ENCODE data around the gene EXOC3. TPM values are rescaled to one million over a fixed set of nuclear protein-coding genes. Genes with fewer than 3 reads are reported as not detected.

The EXOC3 gene
- total RNA-seq, 3 donors from 2014 or later: 49.8 to 63.7 (median 53.3) TPM

- Histone ChIP-seq H3K36me3 (no peaks in the 10 kb centered on the region), H3K4me1 (no peaks in the 10 kb centered on the region), H3K27me3 (no peaks in the 10 kb centered on the region), H3K4me3 (no peak overlapping the region), H3K27ac (no peak overlapping the region), H3K9me3 (no peaks in the 10 kb centered on the region)
- TF ChIP-seq CTCF (IDR thresholded peaks at IDR 0.05) (no peak), POLR2A (IDR thresholded peaks at IDR 0.05) (no peak), POLR2AphosphoS5 (IDR thresholded peaks at IDR 0.05) (no peak)
- peak in 1 of 2 donors; percentile 39 for DNase-seq (ENCODE audit: low spot score in 2 of 2)
- intact Hi-C loops (cut with DNase I; ENCODE audit: low total_unique reads): no loop called here
Observed at GRCh38 chr5:422323-423232, 20.4 kb upstream of the EXOC3 start.

- intact Hi-C loops (cut with DNase I; ENCODE audit: low total_unique reads): no loop called here
- H3K4me3 ChIP-seq: no peak overlapping the region
- no peaks in the 10 kb centered on the region for H3K36me3 ChIP-seq
- DNase-seq (ENCODE audit: low spot score in 2 of 2): no peak
- TF ChIP-seq POLR2A (IDR thresholded peaks at IDR 0.05): no peak
- no peak for TF ChIP-seq POLR2AphosphoS5 (IDR thresholded peaks at IDR 0.05)
- TF ChIP-seq CTCF (IDR thresholded peaks at IDR 0.05): no peak
- H3K4me1 ChIP-seq: no peaks in the 10 kb centered on the region
- no peaks in the 10 kb centered on the region for H3K27me3 ChIP-seq
- no peaks in the 10 kb centered on the region for H3K9me3 ChIP-seq
- no peak overlapping the region for H3K27ac ChIP-seq
Observed at GRCh38 chr5:423233-423565, 19.8 kb upstream of the EXOC3 start.

- TF ChIP-seq POLR2AphosphoS5 (IDR thresholded peaks at IDR 0.05): no peak
- TF ChIP-seq CTCF (IDR thresholded peaks at IDR 0.05): no peak
- no peak for TF ChIP-seq POLR2A (IDR thresholded peaks at IDR 0.05)
- Histone ChIP-seq H3K27ac (no peak overlapping the region), H3K4me1 (no peaks in the 10 kb centered on the region), H3K4me3 (no peak overlapping the region), H3K27me3 (no peaks in the 10 kb centered on the region), H3K9me3 (no peaks in the 10 kb centered on the region), H3K36me3 (no peaks in the 10 kb centered on the region)
- DNase-seq (ENCODE audit: low spot score in 2 of 2): no peak
- intact Hi-C loops (cut with DNase I; ENCODE audit: low total_unique reads): no loop called here
Observed at GRCh38 chr5:423626-424261, 19.2 kb upstream of the EXOC3 start.

- intact Hi-C loops (cut with DNase I; ENCODE audit: low total_unique reads): no loop called here
- no peaks in the 10 kb centered on the region for H3K9me3 ChIP-seq
- H3K27me3 ChIP-seq: no peaks in the 10 kb centered on the region
- H3K36me3 ChIP-seq: no peaks in the 10 kb centered on the region
- no peaks in the 10 kb centered on the region for H3K4me1 ChIP-seq
- no peak overlapping the region for H3K27ac ChIP-seq
- no peak overlapping the region for H3K4me3 ChIP-seq
- TF ChIP-seq CTCF (IDR thresholded peaks at IDR 0.05) (no peak), POLR2A (IDR thresholded peaks at IDR 0.05) (no peak), POLR2AphosphoS5 (IDR thresholded peaks at IDR 0.05) (no peak)
- DNase-seq (ENCODE audit: low spot score in 2 of 2): no peak
Observed at GRCh38 chr5:424301-425110, 18.5 kb upstream of the EXOC3 start.

All from breast epithelium (tissue), 4 donors.